Measurements from ENCODE around the gene UNC93A. TPM values are rescaled to one million over a fixed set of nuclear protein-coding genes. Genes with fewer than 3 reads are reported as not detected.
"Not testable (repeated sequence)": the region's sequence is repeated elsewhere in the genome, so short reads cannot be mapped to it uniquely, and the experiment has no call there.

Gene UNC93A
- not detected for polyA plus RNA-seq (2012; ENCODE audit: missing spikeins)

DNA sequence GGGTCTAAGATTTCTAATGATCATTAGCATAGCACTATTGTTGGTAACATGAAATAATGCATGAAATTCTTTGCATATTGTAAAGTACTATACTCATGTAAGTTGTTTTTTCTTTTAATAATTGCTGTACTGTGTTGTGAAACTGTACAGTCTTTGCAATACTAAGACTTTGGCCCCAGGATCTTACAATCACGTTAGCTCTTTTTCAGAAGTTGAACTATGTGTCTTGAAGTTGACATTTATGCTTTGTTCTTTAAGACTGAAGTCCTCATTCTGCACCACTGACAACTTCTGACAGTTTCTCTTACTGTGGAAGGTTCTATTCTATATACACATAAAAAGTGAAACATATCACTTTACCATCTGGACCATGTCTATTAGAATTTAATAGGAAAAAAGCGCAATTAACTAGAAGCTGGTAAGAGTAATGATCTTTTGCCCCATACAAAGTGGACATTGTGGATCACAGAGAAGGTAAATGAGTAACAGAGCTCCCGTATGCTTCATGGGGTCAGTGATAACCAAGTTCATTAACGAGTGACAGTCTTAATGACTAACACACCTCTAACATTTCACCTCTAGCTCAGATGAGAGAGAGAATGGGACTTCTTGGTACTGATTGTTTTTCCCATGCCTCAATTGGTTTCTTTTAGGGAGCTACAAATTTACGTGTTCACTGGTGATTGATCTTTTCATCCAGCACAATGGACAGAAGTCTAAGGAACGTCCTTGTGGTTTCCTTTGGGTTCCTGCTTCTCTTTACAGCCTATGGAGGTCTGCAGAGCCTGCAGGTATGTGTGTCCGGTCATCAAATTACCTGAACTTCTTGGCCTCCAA lies at the start of gene UNC93A:
TSS of gene UNC93A (plus strand) at position 530 of the 837 bp plus-strand sequence. CDS start at position 705, 175 bp downstream.
- TF ChIP-seq TAF1 (IDR thresholded peaks at IDR 0.05; ENCODE audit: borderline replicate concordance, low read depth, low read length) (no peak), POLR2A (IDR thresholded peaks at IDR 0.05; ENCODE audit: low read depth, low read length) (no peak), POLR2AphosphoS5 (IDR thresholded peaks at IDR 0.05; ENCODE audit: low read depth, low read length) (no peak)
- no peak for DNase-seq (ENCODE audit: insufficient read length)
- FAIRE-seq: no peak

DNA sequence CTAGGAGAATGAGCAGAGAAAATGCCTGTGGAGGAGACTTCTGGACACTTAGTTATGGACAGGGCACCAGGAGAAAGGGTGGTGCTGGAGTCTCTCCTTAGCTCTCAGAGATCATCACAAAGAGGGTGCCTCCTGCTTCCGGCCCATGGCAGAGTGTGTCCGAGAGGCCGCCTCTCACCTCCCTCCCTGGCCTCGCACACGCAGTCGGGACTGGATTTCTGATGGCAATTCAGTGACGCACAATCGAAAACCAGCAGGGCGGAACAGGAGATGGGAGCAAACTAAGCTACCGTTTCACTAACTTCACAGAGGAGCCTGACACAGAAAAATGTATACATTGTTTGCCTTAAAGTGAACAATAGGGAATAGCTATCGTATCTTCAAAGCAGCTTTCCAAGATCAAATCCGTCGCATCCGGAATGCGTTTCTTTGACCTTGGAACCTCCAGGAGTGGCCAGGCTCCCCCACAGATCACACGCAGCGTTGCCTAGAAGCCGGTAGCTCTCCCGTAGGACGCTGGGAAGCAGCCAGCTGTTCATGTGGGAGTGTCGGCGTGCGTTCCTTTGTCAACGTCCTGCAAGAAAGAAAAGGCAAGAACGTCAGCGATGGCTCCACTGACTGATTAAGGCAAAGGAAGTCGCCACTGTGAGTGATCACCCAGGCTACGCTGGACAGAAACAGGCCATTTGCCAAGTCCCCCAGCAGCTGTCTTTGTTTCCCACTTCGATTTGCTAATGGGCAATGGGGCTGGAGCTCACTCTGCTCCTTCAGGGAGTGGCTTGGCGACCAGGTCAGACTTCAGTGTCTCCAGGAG lies 49.6 kb upstream of the UNC93A start:
- not testable (repeated sequence) for DNase-seq (ENCODE audit: insufficient read length); FAIRE-seq

DNA sequence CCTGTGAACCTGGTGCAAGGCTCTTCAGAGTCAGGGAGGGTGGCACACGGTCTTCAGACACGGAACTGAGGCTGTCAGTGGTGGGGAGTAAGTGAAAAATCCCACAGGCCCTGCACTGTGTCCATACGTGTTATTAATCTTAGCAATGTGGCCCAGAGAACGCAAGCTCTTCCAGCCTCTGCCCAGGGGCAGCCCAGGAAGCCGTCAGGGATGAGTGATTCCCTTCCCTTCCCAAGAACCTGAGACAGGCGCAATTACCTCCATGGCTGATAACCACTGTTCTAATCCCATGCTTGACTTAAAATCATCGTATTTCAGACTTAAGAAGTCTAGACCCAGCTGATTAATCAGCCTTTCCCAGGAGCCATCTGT lies 49.0 kb upstream of the UNC93A start:
- not testable (repeated sequence) for FAIRE-seq; DNase-seq (ENCODE audit: insufficient read length)

DNA sequence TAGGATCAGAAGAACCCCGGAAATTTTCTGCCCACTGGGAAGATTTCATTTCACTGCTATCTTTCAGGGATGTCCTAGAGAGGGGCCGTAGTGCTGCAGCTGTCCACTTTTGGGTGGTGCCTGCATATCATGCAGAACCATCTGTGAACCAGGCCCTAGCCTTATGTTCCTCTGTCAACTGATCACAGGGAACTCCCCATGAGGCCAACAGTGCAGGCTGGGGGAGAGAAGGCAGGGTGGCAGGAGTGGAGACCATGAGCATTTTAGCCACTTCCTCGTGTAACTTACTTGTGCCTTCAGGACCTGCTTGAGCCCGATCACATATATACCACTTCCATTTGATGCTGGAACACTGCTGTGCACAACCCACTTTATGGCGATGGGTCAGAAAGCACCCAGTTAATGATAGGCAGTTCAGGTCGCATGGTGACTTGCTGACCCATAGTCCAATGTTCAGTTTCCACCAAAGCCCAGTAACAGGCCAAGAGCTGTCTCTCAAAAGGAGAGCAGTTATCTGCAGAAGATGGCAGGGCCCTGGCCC lies 48.5 kb upstream of the UNC93A start:
- DNase-seq (ENCODE audit: insufficient read length); FAIRE-seq: not testable (repeated sequence)

GRCh38 chr6:167244064-167244960 lies 46.8 kb upstream of the UNC93A start:
- DNase-seq (ENCODE audit: insufficient read length) (no peak), FAIRE-seq (no peak)

DNA sequence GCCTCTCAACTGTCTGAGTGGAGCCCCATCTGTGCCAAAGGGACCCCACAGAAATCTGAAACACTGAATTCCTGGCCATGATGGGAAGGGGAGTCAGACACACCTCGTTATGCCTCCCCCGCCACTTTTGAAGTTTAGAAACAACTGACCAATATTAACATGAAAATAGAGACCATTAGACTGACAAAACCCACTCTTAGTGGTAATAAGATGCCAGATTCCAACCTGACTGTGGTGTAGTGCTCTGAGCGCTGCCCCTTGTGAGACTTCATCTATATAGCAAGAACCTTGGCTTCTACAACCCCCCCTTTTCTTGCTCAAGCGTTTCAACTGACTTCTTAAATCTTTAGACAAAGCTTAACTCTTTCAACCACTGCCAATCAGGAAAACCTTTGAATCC lies 46.1 kb upstream of the UNC93A start:
- no peak for FAIRE-seq
- DNase-seq (ENCODE audit: insufficient read length): no peak
- no peak for TF ChIP-seq POLR2AphosphoS5 (IDR thresholded peaks at IDR 0.05; ENCODE audit: low read depth, low read length)
- TF ChIP-seq POLR2A (IDR thresholded peaks at IDR 0.05; ENCODE audit: low read depth, low read length): no peak
- no peak for TF ChIP-seq TAF1 (IDR thresholded peaks at IDR 0.05; ENCODE audit: borderline replicate concordance, low read depth, low read length)

More at GRCh38 chr6:167244064-167244960, 46.8 kb upstream of the UNC93A start:
- TF ChIP-seq POLR2A (IDR thresholded peaks at IDR 0.05; ENCODE audit: low read depth, low read length) (no peak), POLR2AphosphoS5 (IDR thresholded peaks at IDR 0.05; ENCODE audit: low read depth, low read length) (no peak), TAF1 (IDR thresholded peaks at IDR 0.05; ENCODE audit: borderline replicate concordance, low read depth, low read length) (no peak)

- DNase-seq (ENCODE audit: insufficient read length) (no peak), FAIRE-seq (no peak)
- TF ChIP-seq TAF1 (IDR thresholded peaks at IDR 0.05; ENCODE audit: borderline replicate concordance, low read depth, low read length) (no peak), POLR2AphosphoS5 (IDR thresholded peaks at IDR 0.05; ENCODE audit: low read depth, low read length) (no peak), POLR2A (IDR thresholded peaks at IDR 0.05; ENCODE audit: low read depth, low read length) (no peak)
These were observed 45.5 kb upstream of the UNC93A start for GRCh38 chr6:167245591-167245990.

GRCh38 chr6:167247814-167248595 lies 43.1 kb upstream of the UNC93A start:
- TF ChIP-seq POLR2AphosphoS5 (IDR thresholded peaks at IDR 0.05; ENCODE audit: low read depth, low read length) (no peak), POLR2A (IDR thresholded peaks at IDR 0.05; ENCODE audit: low read depth, low read length) (no peak), TAF1 (IDR thresholded peaks at IDR 0.05; ENCODE audit: borderline replicate concordance, low read depth, low read length) (no peak)
- DNase-seq (ENCODE audit: insufficient read length) (no peak), FAIRE-seq (no peak)

GRCh38 chr6:167248878-167249455 lies 42.1 kb upstream of the UNC93A start:
- not testable (repeated sequence) for DNase-seq (ENCODE audit: insufficient read length)

GRCh38 chr6:167252271-167252670 lies 38.8 kb upstream of the UNC93A start:
- FAIRE-seq (no peak), DNase-seq (ENCODE audit: insufficient read length) (no peak)
- TF ChIP-seq POLR2AphosphoS5 (IDR thresholded peaks at IDR 0.05; ENCODE audit: low read depth, low read length) (no peak), POLR2A (IDR thresholded peaks at IDR 0.05; ENCODE audit: low read depth, low read length) (no peak), TAF1 (IDR thresholded peaks at IDR 0.05; ENCODE audit: borderline replicate concordance, low read depth, low read length) (no peak)

More at GRCh38 chr6:167248878-167249455, 42.1 kb upstream of the UNC93A start:
- FAIRE-seq: not testable (repeated sequence)
